Measurements from ENCODE around the gene DRGX. TPM values are rescaled to one million over a fixed set of nuclear protein-coding genes. Genes with fewer than 3 reads are reported as not detected.
A peak's percentile ranks its signal among the peaks of the same experiment; 100 is the strongest.

The DRGX gene
- total RNA-seq, 1 donor from 2014 or later: 0.19 TPM

GRCh38 chr10:49368256-49368655, 27.6 kb downstream of the DRGX start:
- Mint-ChIP-seq H3K4me3 (no peak overlapping the region), H3K36me3 (ENCODE audit: low read depth) (no peaks in the 10 kb centered on the region), H3K27ac (ENCODE audit: unreplicated experiment) (no peak overlapping the region), H3K4me1 (no peaks in the 10 kb centered on the region), H3K27me3 (ENCODE audit: low read depth) (peaks cover 22% of the 10 kb centered on the region), H3K9me3 (no peaks in the 10 kb centered on the region)
- DNase-seq (ENCODE audit: low read depth, low spot score): no peak
- TF ChIP-seq, protein P1, sequence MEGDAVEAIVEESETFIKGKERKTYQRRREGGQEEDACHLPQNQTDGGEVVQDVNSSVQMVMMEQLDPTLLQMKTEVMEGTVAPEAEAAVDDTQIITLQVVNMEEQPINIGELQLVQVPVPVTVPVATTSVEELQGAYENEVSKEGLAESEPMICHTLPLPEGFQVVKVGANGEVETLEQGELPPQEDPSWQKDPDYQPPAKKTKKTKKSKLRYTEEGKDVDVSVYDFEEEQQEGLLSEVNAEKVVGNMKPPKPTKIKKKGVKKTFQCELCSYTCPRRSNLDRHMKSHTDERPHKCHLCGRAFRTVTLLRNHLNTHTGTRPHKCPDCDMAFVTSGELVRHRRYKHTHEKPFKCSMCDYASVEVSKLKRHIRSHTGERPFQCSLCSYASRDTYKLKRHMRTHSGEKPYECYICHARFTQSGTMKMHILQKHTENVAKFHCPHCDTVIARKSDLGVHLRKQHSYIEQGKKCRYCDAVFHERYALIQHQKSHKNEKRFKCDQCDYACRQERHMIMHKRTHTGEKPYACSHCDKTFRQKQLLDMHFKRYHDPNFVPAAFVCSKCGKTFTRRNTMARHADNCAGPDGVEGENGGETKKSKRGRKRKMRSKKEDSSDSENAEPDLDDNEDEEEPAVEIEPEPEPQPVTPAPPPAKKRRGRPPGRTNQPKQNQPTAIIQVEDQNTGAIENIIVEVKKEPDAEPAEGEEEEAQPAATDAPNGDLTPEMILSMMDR (conservative IDR thresholded peaks at IDR 0.05): no peak

GRCh38 chr10:49367600-49367999, 28.3 kb downstream of the DRGX start:
- Mint-ChIP-seq H3K4me1 (no peaks in the 10 kb centered on the region), H3K36me3 (ENCODE audit: low read depth) (no peaks in the 10 kb centered on the region), H3K9me3 (no peaks in the 10 kb centered on the region), H3K27ac (ENCODE audit: unreplicated experiment) (no peak overlapping the region), H3K27me3 (ENCODE audit: low read depth) (peaks cover 20% of the 10 kb centered on the region), H3K4me3 (no peak overlapping the region)
- TF ChIP-seq, protein P1 (conservative IDR thresholded peaks at IDR 0.05): no peak
- no peak for DNase-seq (ENCODE audit: low read depth, low spot score)

GRCh38 chr10:49366460-49366859, 29.4 kb downstream of the DRGX start:
- DNase-seq (ENCODE audit: low read depth, low spot score): no peak
- Mint-ChIP-seq H3K4me3 (no peak overlapping the region), H3K36me3 (ENCODE audit: low read depth) (no peaks in the 10 kb centered on the region), H3K9me3 (no peaks in the 10 kb centered on the region), H3K4me1 (no peaks in the 10 kb centered on the region), H3K27ac (ENCODE audit: unreplicated experiment) (no peak overlapping the region), H3K27me3 (ENCODE audit: low read depth) (peaks cover 11% of the 10 kb centered on the region)
- TF ChIP-seq, protein P1 (conservative IDR thresholded peaks at IDR 0.05): no peak

DNA sequence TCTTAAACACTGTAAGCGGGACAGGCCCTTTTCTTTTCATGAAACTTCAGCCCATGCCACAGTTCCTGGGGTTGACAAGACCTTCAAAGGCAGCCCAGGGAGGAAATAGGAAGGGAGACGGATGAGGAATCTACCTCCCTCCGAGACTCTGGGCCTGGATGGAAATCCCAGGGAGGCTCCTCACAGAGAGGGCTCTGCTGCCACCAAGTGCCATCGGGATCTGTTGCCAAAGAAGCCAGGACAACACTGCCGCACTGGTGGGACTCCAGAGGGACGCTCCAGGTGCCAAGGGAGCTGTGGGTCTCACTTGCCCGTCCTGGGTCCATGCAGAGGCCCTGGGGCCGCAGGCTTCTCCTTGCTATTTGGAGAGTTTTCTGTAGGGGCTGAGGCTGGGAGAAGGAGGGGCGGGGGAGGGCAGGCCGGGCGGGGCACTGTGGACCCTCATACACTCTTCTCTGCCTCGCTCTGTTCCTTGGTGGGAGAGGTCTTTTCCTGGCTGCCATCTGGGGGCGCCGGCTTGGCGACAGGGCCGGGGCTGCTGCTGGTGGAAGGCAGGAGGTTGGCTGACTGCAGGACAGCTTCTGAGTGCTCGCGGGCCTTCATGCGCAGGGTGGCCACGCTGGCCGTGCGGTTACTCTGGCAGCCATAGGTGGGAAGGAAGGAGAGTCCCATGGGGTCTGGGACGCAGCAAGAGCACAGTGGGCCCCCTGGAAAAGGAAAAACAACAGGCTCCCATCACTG, 30.0 kb downstream of the DRGX start:
- no peaks in the 10 kb centered on the region for H3K4me1 Mint-ChIP-seq
- no peak overlapping the region for H3K4me3 Mint-ChIP-seq
- H3K27me3 Mint-ChIP-seq (ENCODE audit: low read depth): peaks cover 8% of the 10 kb centered on the region
- H3K9me3 Mint-ChIP-seq: no peaks in the 10 kb centered on the region
- no peaks in the 10 kb centered on the region for H3K36me3 Mint-ChIP-seq (ENCODE audit: low read depth)
- TF ChIP-seq, protein P1 (conservative IDR thresholded peaks at IDR 0.05): no peak
- H3K27ac Mint-ChIP-seq (ENCODE audit: unreplicated experiment): no peak overlapping the region
- no peak for DNase-seq (ENCODE audit: low read depth, low spot score)

DNA sequence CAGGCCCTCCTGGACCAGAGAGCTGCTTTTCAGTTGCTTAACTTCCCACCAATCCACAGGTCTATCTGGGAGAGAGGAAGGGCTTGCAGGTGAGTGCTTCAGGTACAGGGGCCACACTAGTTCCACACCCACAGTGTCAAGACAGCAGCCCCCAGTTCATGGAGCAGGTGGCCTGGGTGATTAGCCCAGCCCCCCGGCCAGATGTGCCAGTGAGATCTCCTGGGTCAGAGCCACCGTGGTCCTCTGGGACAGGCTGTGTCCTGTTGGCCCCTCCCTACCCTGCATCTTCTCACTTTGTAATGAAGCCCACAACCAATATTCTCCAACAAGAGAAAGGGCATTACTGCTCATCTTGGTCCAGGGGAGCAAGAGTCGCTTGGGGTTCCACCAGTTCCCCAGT, 30.6 kb downstream of the DRGX start:
- Mint-ChIP-seq H3K4me3 (no peak overlapping the region), H3K36me3 (ENCODE audit: low read depth) (no peaks in the 10 kb centered on the region), H3K27me3 (ENCODE audit: low read depth) (peaks cover 3% of the 10 kb centered on the region), H3K9me3 (no peaks in the 10 kb centered on the region), H3K4me1 (no peaks in the 10 kb centered on the region), H3K27ac (ENCODE audit: unreplicated experiment) (peak overlapping the region; percentile 27)
- DNase-seq (ENCODE audit: low read depth, low spot score): no peak
- TF ChIP-seq, protein P1 (conservative IDR thresholded peaks at IDR 0.05): no peak

All from neural crest cell (in vitro differentiated cells).